GM21423 (cell line): ENCODE results near the gene NRTN.

Experiments
- ATAC-seq: cut with Tn5 transposase; IDR thresholded peaks from one replicate; pipeline ENCODE4 v1.9.1; 2021; ENCODE audit warnings: mild to moderate bottlenecking, moderate library complexity; ENCODE audit not compliant: unreplicated experiment

NRTN gene

DNA sequence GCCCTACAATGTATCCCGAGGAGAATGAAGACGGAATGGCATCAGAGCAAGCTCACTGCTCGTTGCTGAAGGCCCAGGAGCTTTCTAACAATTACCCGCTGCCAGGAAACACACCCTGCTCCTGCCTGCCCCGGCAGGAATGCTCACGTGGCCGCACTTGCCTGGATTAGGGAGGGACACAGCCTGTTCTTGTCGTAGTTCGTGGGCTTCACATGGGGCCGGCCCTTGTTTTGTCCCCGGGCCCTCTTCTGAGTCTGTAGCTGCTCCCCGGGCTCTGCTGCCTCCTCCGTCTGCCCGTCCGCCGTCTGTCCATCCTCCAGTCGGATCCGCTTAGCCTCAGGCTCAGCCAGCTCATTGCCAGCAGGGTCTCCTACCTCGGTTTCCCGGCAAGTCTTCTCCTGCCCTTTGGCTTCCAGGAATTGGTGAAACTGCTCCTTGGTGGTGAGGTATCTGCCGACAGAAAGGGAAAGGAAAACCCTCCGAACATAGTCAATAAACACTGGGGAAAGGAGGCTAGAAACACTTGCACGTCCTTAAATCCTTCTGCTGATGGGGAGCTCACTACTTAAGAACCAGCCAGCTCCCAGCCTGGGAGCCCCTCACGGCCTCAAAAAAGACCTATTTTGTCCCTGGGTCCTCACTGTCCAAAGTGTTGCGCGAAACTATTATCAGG, 14.8 kb upstream of the NRTN start:
- no peak for ATAC-seq

DNA sequence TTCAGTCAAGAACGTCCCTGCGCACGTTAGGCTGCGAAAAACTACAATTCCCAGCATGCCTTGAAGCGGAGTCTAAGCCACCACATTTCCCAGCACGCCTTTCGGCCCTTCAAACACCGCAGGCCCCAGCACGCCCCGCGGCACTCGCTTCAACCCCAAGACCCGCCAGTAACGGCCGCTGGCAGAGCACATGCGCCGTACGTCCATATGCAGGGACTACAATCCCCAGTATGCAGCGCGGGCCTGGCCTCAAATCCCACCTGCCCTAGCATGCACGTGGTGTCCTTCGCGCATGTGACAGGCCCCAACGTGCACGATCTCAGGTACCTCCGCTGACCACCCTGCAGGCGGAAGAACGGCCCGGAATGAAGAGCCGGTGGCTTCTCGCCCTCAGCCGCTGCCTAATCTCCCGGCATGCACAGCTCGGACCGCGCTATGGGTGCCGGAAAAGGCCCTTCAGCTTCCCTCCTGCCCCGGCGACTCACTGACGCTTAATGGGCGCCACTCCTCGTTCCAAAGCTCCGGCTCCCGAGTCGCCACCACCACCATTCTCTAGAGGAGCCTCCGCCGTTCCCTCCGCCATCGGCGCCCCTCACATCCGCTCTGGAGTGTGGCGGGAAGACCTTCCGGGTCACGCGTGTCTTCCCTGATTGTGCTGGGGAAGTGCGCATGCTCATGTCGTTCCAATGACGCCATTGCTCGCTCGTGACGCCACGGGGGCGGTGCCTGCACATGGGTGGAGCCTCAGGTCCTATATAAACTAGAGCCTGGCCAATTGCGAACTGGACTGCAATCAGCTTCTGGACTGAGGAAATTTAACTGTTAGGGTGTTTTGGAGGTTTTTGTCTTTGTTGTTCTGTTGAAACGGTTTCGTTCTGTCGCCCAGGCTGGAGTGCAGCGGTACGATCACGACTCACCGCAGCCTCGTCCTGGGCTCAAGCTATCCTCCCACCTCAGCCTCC, 14.0 kb upstream of the NRTN start, which contains the start of gene DUS3L:
Gene DUS3L, minus strand, starts transcription at position 605 of the 962 bp plus-strand sequence. Its CDS starts 22 bp downstream, at position 583.
- ATAC-seq = peak; percentile 86

DNA sequence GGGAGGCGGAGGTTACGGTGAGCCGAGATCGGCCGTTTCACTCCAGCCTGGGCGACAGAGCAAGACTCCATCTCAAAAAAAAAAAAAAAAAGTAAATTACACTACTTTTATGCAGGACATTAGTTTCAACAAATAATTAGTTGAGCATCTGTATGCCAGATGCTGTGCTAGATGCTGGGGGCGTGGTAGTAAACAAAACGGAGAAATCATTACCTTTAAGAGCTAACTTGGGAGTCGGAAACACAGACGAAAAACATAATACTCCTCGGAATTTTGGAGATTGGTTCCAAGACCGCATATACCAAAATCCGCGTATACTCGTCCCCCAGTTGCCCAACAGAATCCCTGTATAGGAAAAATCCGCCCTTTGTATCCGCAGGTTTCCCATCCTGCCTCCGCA, 12.6 kb upstream of the NRTN start:
- no peak for ATAC-seq

DNA sequence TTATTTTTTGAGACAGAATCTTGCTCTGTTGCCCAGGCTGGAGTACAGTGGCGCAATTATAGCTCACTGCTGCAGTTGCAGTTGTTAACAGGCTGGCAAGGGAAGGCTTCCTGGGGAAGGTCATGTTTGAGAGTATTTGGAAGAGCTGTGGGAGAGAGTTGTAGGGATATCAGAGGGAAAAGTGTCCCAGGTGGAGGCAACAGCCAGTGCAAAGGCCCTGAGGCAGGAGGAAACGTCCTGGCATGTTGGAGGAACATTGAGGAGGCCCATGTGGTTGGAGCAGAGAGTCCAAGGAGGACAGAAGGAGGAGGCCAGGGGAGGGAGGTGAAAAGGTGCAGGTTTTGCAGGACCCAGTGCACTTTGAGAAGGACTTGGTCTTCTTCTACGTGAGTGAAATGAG, 11.7 kb upstream of the NRTN start:
- no peak for ATAC-seq

DNA sequence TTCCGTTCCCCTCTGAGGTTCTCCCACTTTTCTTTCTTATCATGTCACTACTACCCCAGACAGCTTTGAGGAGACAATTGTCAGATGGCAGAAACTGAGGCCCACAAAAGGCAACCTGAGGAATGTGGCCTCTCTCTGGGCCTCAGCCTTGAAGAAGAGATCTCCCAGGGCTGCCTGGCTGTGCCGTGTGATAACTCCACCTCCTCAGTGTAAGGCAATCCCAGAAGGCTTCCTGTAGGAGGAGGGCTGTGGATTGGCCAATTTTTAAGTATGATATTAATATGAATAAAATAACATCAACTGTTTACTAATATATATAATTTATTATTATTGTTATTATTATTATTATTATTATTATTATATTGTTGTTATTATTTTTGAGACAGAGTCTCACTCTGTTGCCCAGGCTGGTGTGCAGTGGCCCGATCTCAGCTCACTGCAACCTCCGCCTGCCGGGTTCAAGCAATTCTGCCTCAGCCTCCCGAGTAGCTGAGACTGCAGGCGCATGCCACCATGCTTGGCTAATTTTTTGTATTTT, 9.4 kb upstream of the NRTN start:
- ATAC-seq = no peak

DNA sequence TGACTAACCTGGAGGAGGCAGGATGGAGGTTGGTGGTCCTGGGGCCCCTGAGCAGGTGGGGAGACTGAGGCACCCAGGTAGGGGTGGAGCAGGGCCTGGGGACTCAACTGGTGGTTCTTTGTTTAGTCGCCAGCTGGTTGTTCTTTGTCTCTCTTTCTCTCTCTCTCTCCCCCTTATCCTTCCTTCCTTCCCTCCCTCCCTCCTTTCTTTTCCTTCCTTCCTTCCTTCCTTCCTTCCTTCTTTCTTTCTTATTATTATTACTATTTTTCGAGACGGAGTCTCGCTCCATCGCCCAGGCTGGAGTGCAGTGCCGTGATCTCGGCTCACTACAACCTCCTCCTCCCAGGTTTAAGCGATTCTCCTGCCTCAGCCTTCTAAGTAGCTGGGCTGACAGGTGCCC, 6.6 kb upstream of the NRTN start:
- no peak for ATAC-seq

DNA sequence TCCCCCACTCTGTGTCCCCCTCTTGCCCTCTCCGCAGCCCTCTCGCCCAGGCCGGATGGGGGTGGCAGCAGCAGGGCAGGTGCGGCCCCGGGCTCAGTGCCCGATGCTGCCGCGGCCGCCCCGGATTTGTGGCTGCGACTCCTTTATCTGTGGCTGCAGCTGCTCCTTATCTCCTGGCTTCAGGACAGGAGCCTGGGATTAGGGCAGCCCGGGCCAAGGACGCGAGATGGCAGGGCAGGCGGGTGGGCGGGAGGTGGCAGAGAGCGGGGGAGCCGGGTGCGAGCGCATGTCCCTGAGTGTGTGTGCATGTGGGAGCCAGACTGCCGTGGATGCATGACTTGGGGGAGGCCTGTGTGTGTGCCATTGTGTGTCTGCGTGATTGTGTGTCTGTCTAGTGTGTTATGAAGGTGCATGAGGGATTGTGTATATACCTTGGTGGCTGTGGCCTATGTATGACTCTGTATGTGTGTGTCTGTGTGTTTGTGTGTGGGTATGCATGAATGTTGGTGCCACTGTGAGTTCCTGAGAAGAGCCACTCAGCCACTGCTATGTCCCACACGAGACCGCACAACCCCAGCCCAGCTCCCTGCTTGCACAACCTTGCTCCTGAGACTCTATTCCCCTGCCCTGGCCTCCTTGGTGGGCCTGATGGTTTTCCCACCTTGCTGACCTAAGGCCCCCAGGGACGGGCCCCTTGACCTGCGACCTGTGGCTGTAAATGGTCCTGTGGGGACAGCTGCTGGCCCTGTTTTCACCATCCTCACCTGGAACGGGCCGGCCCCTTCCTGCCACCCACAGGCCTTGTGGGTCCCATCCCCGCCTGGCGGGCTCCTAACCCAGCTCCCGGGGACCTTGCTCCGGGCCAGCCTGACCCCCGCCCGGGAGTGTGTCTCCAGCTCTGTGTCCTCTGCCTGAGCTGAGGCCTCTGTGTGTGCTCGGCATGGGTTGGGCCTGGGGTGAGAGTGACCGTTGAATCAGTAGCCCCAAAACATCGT, 5.3 kb upstream of the NRTN start:
- no peak for ATAC-seq

DNA sequence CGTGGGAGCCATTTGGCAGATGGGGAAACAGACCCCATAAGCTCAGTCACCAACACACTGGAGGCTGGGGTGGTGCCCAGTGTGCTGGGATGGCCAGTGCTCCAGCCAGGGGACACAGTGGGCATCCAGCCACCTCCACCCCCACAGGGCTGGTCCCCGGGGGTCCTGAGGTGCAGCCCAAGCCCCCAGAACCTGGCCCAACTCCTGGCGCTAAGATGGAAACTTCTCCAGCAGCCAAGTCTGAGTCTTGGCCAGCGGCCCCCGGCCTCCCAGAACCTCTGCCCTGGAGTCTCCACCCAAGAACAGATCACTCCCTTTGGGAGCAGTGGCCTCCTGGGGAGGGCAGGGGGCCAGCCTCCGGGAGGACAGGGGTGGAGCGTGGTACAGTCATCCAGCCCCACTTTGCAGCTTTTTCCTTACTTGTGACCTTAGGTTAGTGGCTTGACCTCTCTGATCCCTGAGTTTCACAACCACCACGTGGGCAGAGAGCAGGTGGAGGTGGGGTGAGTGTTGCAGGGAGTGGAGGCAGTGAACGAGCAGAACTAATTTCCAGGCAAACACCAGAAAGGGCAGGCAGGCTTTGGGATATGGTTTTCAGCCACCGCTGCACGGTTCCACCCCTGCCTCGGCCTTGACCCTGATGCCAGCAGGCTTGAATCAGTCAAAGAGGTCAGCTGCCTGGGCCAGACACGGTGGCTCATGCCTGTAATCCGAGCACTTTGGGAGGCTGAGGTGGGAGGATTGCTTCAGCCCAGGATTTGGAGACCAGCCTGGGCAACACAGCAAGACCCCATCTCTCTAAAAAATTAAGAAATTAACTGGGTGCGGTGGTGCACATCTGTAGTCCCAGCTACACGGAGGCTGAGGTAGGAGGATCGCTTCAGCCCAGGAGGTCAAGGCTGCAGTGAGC, 4.3 kb upstream of the NRTN start:
- no peak for ATAC-seq

DNA sequence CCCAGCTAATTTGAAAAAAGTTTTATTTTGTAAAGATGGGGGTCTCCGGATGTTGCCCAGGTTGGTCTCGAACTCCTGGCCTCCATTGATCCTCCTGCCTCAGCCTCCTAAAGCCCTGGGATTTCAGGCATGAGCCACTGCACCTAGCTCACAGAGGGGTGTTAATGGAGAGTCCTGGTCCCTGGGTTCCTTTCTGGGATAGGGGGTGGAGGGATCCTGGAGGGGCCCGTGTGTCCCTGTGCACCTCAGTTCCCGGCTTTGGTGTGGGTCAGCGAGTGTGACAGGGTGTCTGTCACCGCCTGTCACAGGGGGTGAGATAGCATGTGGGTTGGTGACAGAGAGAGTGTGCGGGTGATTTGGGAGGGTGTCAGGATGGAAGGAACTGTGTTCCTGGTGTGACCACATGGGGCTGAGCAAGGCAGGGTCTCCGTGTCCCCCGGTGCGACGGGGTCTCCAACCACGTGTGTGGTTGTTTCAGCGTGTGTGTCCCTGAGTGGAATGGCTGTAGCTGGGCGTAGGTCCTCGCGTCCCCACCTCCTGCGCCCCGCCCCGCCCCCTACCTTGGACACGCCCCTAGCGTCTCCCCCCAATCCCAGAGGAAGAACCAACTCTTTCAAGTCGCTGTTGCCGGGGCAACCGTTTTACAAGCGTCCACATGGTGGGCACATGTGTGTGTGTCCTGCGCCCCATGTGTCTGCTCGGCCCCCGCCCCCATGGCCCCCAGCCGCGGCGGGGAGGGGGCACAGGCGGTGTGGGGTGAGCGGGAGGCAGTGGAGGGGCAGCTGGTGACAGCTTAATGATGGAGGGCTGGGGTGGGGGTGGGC, 2.9 kb upstream of the NRTN start:
- no peak for ATAC-seq

DNA sequence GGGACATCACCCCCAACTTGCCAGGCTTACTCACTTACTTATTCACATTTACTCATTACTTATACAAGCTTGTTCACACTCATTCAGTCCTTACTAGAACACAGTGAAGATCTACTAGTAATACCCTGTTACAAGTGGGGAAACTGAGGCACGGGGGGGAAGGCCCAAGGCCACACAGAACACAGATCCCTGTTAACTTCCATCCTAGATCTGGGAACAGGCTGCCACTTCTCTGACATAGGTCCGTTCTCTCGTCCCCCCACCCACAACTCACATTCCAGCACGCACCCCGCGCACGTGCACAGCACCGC, 1.5 kb upstream of the NRTN start:
- ATAC-seq = no peak

GRCh38 chr19:5803752-5804515, 933 bp upstream of the NRTN start:
- peak; percentile 75 for ATAC-seq

DNA sequence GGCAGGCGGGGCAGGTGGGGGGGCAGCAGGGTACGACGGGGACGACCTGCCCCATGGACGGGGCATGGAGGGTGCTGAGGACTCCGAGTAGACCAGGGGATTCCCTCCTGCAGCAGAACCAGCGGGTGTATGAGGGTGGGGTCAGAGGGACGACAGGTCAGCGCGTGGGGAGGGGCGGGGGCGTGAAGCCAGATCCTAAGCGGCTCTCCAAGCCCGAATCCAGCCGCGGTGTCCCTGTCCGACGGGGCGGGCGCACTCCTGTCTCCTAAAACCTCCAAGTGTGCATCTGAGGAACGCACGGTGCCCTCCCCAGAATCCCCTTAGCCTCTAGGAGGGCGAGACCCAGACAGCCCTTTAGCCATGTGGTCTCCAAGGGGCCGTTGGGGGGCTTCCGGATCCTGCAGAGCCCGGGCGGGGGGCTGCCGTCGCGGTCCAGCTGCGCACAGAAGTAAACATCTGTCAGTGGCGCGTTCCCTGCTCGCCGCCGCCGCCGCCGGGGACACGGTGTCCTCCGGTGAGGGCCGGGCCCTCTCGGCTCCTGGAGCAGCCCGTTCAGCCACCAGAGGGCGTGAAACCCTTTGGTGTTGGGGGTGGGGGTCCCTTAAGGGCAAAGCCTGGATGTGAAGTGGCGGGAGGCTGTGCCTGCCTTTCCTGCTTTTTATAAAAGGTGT, 730 bp downstream of the NRTN start:
- no peak for ATAC-seq

GRCh38 chr19:5806133-5806489, 1.2 kb downstream of the NRTN start:
- no peak for ATAC-seq

GRCh38 chr19:5806905-5807304, 2.0 kb downstream of the NRTN start:
- no peak for ATAC-seq

DNA sequence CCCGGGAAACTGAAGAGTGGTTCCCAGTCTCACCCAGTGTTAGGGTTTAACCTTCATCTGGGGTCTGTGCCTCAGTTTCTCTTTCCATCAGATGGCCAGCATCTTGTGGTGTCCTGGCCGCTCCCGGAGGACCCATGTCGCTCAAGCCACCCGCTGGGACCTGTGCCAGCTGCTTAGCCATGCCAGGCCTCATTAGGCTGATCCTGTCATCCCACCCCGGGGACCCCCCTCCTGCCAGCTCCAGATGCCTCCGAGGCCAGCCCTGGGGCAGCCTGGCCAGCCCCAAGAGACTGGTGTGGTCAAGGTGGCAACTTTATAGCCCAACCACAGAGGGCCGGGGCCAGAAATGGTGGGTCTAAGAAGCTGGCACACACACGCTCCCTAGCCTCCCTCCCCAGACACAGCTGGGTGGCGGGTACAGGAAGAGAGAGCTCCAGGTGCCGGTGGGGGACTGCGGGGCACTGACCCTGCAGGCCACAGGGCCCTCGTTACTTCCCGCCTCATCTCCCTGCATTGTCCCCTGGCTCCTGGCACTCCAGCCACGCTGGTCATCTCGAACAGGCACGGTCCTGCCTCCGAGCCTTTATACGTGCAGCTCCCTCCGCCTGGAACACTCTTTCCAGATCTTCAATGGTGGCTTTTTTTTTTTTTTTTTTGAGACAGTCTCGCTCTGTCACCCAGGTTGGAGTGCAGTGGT, 3.4 kb downstream of the NRTN start:
- ATAC-seq = no peak

DNA sequence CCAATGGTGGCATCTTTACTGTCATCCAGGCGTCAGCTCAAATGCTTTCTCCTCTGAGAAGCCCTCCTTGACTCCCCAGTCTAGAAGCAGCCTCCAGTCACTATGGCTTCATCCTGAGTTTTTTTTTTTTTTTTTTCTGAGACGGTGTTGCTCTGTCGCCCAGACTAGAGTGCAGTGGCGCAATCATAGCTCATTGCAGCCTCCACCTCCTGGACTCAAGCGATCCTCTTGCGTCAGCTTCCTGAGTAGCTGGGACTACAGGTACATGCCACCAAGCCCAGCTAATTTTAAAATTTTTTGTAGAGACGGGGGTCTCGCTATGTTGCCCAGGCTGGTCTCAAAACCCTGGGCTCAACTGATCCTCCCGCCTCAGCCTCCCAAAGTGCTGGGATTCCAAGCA, 4.2 kb downstream of the NRTN start:
- ATAC-seq = no peak

- no peak for ATAC-seq
These were observed 4.6 kb downstream of the NRTN start for GRCh38 chr19:5809469-5809868.
